Stimulated activated CD4-positive, alpha-beta T cell treated with anti-CD3 and anti-CD28 coated beads, Interleukin-1b, Interleukin-23, amount 100 ng/mL, for 4 hours (primary cell): ENCODE results near the gene VPS29.

Source experiments
- DNase-seq, 2 donors: peaks; one replicate each; pipeline ENCODE4 v3.0.0-alpha.2; 2020; ENCODE audit warnings: low read depth in 2 of 2

Gene VPS29

GRCh38 chr12:110444455-110444854 is 57.5 kb downstream of the VPS29 start:
- no peak for DNase-seq
